GM12878 (cell line): Measurements from ENCODE around the gene SEMA3B. TPM values are rescaled to one million over a fixed set of nuclear protein-coding genes. Genes with fewer than 3 reads are reported as not detected.
A peak's percentile ranks its signal among the peaks of the same experiment; 100 is the strongest.

ENCODE experiments used
- ATF7 ChIP-seq: fragments of 450-650 bp; IDR thresholded peaks from 2 replicates; pipeline ENCODE4 v1.6.1; 2016; ENCODE audit warnings: low read depth, mild to moderate bottlenecking
- EED ChIP-seq: sonication (generic); IDR thresholded peaks from 2 replicates; pipeline ENCODE4 v1.6.1; 2016; ENCODE audit warnings: antibody characterized with exemption, low read depth
- GATAD2B ChIP-seq: fragments of 450-650 bp; conservative IDR thresholded peaks from 2 replicates; pipeline ENCODE4 v1.6.1; 2017; ENCODE audit warnings: low read depth, mild to moderate bottlenecking, moderate library complexity
- HDAC6 ChIP-seq: fragments of 200-600 bp; sonication (generic); IDR thresholded peaks from one replicate; pipeline ENCODE4 v1.8.0; 2017; ENCODE audit warnings: antibody characterized with exemption; ENCODE audit not compliant: unreplicated experiment
- KDM1A ChIP-seq: fragments of 200-600 bp; sonication (generic); IDR thresholded peaks from 2 replicates; pipeline ENCODE4 v1.6.1; 2016; ENCODE audit warnings: borderline replicate concordance
- PAX5 ChIP-seq: IDR thresholded peaks from 2 replicates; pipeline ENCODE4 v1.6.1; 2011; ENCODE audit warnings: low read depth, low read length, borderline replicate concordance
- RB1 ChIP-seq: fragments of 450-650 bp; formaldehyde crosslinking; IDR thresholded peaks from 2 replicates; pipeline ENCODE4 v1.6.1; 2017; ENCODE audit warnings: mild to moderate bottlenecking, borderline replicate concordance
- RCOR1 ChIP-seq: conservative IDR thresholded peaks from 2 replicates; pipeline ENCODE4 v1.6.1; 2012; ENCODE audit warnings: low read depth, low read length, improper control_type of control experiment
- SIN3A ChIP-seq: IDR thresholded peaks from 2 replicates; pipeline ENCODE4 v1.6.1; 2012; ENCODE audit warnings: low read depth, low read length, improper control_type of control experiment
- SMARCA5 ChIP-seq: fragments of 450-650 bp; IDR thresholded peaks from 2 replicates; pipeline ENCODE4 v1.6.1; 2017; ENCODE audit warnings: mild to moderate bottlenecking
- TCF3 ChIP-seq: IDR thresholded peaks from 2 replicates; pipeline ENCODE4 v1.6.1; 2012; ENCODE audit warnings: low read depth, mild to moderate bottlenecking, low read length, borderline replicate concordance; ENCODE audit not compliant: insufficient read depth
- ZBED1 ChIP-seq: IDR thresholded peaks from 2 replicates; pipeline ENCODE4 v1.6.1; 2016; ENCODE audit warnings: borderline replicate concordance
- ZBTB11 ChIP-seq: fragments of 450-650 bp; formaldehyde crosslinking; IDR thresholded peaks from 2 replicates; pipeline ENCODE4 v1.5.0; 2022; ENCODE audit warnings: mild to moderate bottlenecking, missing genetic modification characterization
- ZBTB4 ChIP-seq: fragments of 450-650 bp; formaldehyde crosslinking; IDR thresholded peaks from 2 replicates; pipeline ENCODE4 v1.4.0; 2022; ENCODE audit warnings: mild to moderate bottlenecking, moderate library complexity
- ZNF592 ChIP-seq: fragments of 450-650 bp; IDR thresholded peaks from 2 replicates; pipeline ENCODE4 v1.6.1; 2017; ENCODE audit warnings: mild to moderate bottlenecking, moderate library complexity
- ZNF622 ChIP-seq: fragments of 450-650 bp; IDR thresholded peaks from 2 replicates; pipeline ENCODE4 v1.6.1; 2017; ENCODE audit warnings: mild to moderate bottlenecking, inconsistent platforms
- ZZZ3 ChIP-seq: IDR thresholded peaks from 2 replicates; pipeline ENCODE4 v1.6.1; 2011; ENCODE audit warnings: low read depth; ENCODE audit not compliant: control insufficient read depth, insufficient read length
- polyA plus RNA-seq, 11 experiments: library from polyadenylated mRNA; depleted of rRNA in 4 of 11; unstranded in 6 of 11; stranded (reverse) in 5 of 11; fragments of >200 nt; fragmentation: Nextera tagmentation in 4 of 11; fragmentation: Illumina TruSeq in 1 of 11; extraction: Ambion mirVana in 4 of 11; extraction: Trizol in 1 of 11; gene quantifications; 1 replicate in 1 of 11; 2 replicates in 10 of 11; pipeline versions ENCODE4 v1.2.1 to v1.2.3, GENCODE V29; 2011 to 2016; ENCODE audit warnings: inconsistent platforms in 2 of 11, missing spikeins in 2 of 11, low read depth in 1 of 11
- total RNA-seq, 4 experiments: library from RNA; depleted of rRNA in 3 of 4; stranded (reverse); fragments of >200 nt in 3 of 4; fragmentation: Illumina TruSeq in 1 of 4; extraction: Trizol in 1 of 4; gene quantifications; 2 replicates each; pipeline versions ENCODE4 v1.2.1 to v1.2.3, GENCODE V29; 2013 to 2021
- TF ChIP-seq, protein P1 (sequence below): fragments of 450-650 bp; IDR thresholded peaks from 2 replicates; pipeline ENCODE4 v1.6.1; 2017; ENCODE audit warnings: borderline replicate concordance

Gene SEMA3B
- total and polyA plus RNA-seq, 10 of the 15 experiments (the other 5 are each of a cell fraction or from before 2014, with no cell fraction given) = 0.06 to 0.59 (median 0.14) TPM; not detected in 2

DNA sequence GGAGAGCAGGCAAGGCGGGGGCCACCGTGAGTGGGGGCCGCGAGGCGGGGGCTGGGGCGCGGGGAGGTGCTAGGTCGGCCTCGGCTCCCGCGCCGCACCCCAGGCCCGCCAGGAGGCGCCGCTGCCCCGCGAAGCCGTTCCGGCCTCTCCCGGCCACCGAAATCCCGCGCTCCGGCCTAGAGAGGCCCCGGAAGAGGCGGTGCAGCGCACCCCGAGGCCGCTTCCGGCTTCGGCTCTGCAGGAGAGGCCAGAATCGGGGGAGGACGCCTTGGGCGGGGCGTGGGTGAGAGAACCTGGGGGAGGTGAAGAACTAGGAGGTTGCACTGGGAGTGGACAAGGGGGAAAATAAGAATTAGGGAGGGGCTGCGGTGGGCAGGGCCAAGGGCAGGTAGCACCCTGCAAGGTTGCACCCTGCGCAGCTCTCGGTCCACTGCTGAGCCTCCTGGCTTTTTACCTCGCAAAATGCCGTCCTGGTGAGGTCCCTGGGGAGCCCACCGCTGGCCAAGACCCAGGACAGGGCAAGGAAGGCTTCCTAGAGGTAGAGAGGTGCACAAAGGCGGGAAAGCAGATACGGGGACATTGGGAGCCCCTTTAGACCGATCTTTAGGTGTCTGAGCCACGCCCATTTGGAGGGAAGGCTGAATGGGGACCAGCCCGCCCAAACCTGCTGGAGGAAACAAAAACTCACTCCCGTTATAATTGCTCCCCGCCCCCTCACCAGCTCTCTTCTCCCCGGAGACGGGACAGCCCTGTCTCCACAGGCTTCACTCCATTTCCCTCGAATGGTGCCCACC is 41.4 kb upstream of the SEMA3B start (continued):
- TF ChIP-seq, protein P1, sequence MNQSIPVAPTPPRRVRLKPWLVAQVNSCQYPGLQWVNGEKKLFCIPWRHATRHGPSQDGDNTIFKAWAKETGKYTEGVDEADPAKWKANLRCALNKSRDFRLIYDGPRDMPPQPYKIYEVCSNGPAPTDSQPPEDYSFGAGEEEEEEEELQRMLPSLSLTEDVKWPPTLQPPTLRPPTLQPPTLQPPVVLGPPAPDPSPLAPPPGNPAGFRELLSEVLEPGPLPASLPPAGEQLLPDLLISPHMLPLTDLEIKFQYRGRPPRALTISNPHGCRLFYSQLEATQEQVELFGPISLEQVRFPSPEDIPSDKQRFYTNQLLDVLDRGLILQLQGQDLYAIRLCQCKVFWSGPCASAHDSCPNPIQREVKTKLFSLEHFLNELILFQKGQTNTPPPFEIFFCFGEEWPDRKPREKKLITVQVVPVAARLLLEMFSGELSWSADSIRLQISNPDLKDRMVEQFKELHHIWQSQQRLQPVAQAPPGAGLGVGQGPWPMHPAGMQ = no peak
- no peak for TF ChIP-seq SIN3A
- TF ChIP-seq EED = no peak
- peak; percentile 13; the same call in 1 of the 2 replicates for TF ChIP-seq PAX5
- no peak for TF ChIP-seq ZZZ3
- 0 out of 2 replicates have a peak, but pooled peaks have one; percentile 28 for TF ChIP-seq TCF3
- TF ChIP-seq ZBTB4 = no peak
- TF ChIP-seq KDM1A = no peak
- TF ChIP-seq ZNF592 = peak; percentile 73
- peak; percentile 73; the same call in 1 of the 2 replicates for TF ChIP-seq GATAD2B
- peak; percentile 48 for TF ChIP-seq ATF7
- no peak for TF ChIP-seq ZNF622
- peak; percentile 70 for TF ChIP-seq ZBTB11 (CRISPR knock-in tag)
- peak; percentile 84; the same call in 1 of the 2 replicates for TF ChIP-seq SMARCA5
- no peak for TF ChIP-seq ZBED1
- peak; percentile 96; the same call in 1 of the 2 replicates for TF ChIP-seq RB1
- TF ChIP-seq RCOR1 = no peak
- TF ChIP-seq HDAC6 = no peak
